GM12874 (cell line): ENCODE results near the gene SPHK1.

ENCODE experiments used
- TF ChIP-seq, protein P1 (sequence below): IDR thresholded peaks from 2 replicates; pipeline ENCODE4 v1.5.1; 2011; ENCODE audit warnings: low read depth, mild to moderate bottlenecking, control low read depth, low read length, moderate library complexity; ENCODE audit not compliant: insufficient read depth

SPHK1 gene

GRCh38 chr17:76420356-76421043 lies 36.1 kb downstream of the SPHK1 start:
- TF ChIP-seq, protein P1, sequence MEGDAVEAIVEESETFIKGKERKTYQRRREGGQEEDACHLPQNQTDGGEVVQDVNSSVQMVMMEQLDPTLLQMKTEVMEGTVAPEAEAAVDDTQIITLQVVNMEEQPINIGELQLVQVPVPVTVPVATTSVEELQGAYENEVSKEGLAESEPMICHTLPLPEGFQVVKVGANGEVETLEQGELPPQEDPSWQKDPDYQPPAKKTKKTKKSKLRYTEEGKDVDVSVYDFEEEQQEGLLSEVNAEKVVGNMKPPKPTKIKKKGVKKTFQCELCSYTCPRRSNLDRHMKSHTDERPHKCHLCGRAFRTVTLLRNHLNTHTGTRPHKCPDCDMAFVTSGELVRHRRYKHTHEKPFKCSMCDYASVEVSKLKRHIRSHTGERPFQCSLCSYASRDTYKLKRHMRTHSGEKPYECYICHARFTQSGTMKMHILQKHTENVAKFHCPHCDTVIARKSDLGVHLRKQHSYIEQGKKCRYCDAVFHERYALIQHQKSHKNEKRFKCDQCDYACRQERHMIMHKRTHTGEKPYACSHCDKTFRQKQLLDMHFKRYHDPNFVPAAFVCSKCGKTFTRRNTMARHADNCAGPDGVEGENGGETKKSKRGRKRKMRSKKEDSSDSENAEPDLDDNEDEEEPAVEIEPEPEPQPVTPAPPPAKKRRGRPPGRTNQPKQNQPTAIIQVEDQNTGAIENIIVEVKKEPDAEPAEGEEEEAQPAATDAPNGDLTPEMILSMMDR: no peak

GRCh38 chr17:76421044-76421407 lies 36.6 kb downstream of the SPHK1 start:
- TF ChIP-seq, protein P1: no peak

- TF ChIP-seq, protein P1: no peak
These were observed 38.0 kb downstream of the SPHK1 start for GRCh38 chr17:76422406-76422805.

DNA sequence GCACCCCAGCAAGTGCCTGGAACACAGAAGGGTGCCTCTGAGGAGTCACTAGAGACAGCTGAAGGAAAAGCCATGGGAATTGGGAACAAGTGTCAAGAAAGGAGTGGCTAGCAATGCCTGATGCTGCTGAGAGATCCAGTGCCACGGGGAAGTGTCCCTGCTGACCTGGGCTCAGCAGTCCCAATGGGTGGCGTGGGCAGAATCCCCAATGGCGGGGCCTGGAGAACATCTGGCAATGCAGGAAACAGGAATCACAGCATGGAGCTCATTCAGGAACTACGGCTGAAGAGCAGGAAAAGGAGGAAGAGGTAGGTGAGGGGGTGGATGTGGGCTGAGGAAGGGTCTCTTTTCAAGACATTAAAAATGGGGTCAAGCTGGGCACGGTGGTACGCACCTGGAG lies 38.5 kb downstream of the SPHK1 start:
- TF ChIP-seq, protein P1: no peak

- TF ChIP-seq, protein P1: no peak
These were observed 42.4 kb downstream of the SPHK1 start for GRCh38 chr17:76426853-76427252.

DNA sequence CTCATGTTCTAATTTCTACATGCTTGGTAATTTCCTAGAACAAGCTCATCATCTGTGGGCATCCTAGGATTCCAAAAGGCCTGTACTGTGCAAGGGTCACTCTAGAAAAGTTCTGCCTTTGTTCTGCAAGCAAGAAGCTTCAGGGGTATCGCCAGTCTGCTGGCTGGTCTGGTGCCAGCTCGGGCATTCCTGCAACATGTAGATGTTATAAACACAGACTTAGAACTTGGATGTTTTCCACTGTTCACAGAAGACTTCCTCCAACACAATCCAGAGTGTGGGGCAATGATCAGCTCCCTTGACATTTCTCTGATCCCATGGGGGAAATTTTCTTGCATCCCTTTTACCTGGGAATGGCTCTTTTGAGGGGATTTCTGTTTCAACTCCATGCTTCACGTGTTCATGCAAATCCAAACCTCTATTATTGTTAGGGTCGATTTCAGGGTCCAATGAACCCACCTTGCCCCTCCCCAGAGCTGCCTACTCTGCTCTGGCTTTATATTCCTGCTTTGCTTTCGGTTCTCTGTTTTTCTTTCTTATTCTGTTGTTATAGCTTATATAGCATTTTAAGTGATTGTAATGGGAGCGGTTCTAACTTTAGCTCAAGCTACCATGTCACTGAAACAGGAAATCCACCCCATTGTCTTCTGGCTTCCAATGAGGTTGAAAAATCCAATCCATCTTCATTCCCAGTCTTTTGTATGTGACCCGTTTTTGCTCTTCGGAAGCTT lies 43.3 kb downstream of the SPHK1 start:
- TF ChIP-seq, protein P1: no peak

- TF ChIP-seq, protein P1: no peak
These were observed 44.1 kb downstream of the SPHK1 start for GRCh38 chr17:76428511-76428910.
